ENCODE measurements around the gene MYO16.

The MYO16 gene

GRCh38 chr13:109256866-109257760, 627.7 kb downstream of the MYO16 start:
- no peak for DNase-seq
